Stimulated activated naive CD8-positive, alpha-beta T cell treated with anti-CD3 and anti-CD28 coated beads, Interleukin-15, Interleukin-2, amounts not matched to agents 100 ng/mL and 50 ng/mL, for 24 hours (primary cell): ENCODE results near the gene RDH12.

ENCODE experiments used
- H3K27ac Mint-ChIP-seq: one replicate; pipeline ENCODE4 v1.8.0; 2021; ENCODE audit warnings: mild to moderate bottlenecking, mixed read lengths
- H3K27me3 Mint-ChIP-seq: one replicate; pipeline ENCODE4 v1.8.0; 2021; ENCODE audit warnings: mixed read lengths
- H3K36me3 Mint-ChIP-seq: one replicate; pipeline ENCODE4 v1.8.0; 2021; ENCODE audit warnings: low read depth, mixed read lengths
- H3K4me1 Mint-ChIP-seq: one replicate; pipeline ENCODE4 v1.8.0; 2021; ENCODE audit warnings: low read depth, mixed read lengths
- H3K4me3 Mint-ChIP-seq: one replicate; pipeline ENCODE4 v1.8.0; 2021; ENCODE audit warnings: mild to moderate bottlenecking, mixed read lengths
- H3K9me3 Mint-ChIP-seq: one replicate; pipeline ENCODE4 v1.8.0; 2021; ENCODE audit warnings: mixed read lengths

RDH12 gene

DNA sequence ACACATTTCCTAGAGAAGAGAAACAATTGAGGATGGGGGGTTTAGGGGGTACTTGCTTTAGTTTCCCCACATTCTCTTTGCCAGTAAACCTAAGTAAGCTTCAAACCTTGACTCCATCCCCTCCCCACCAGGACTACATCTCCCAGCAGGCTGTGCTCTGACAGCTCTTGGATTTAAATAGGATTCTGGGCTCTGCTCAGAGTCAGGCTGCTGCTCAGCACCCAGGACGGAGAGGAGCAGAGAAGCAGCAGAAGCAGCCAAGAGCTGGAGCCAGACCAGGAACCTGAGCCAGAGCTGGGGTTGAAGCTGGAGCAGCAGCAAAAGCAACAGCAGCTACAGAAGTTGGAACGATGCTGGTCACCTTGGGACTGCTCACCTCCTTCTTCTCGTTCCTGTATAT is 20.6 kb downstream of the RDH12 start:
- H3K9me3 Mint-ChIP-seq, result no peaks in the 10 kb centered on the region
- H3K4me1 Mint-ChIP-seq, result peaks cover 4% of the 10 kb centered on the region
- H3K27me3 Mint-ChIP-seq, result peaks cover 36% of the 10 kb centered on the region
- H3K36me3 Mint-ChIP-seq, result no peaks in the 10 kb centered on the region
- H3K4me3 Mint-ChIP-seq, result no peak overlapping the region
- no peak overlapping the region for H3K27ac Mint-ChIP-seq

GRCh38 chr14:67725171-67725570 is 23.5 kb downstream of the RDH12 start:
- peaks cover 36% of the 10 kb centered on the region for H3K27me3 Mint-ChIP-seq
- H3K36me3 Mint-ChIP-seq, result no peaks in the 10 kb centered on the region
- H3K4me3 Mint-ChIP-seq, result no peak overlapping the region
- H3K4me1 Mint-ChIP-seq, result peaks cover 4% of the 10 kb centered on the region
- H3K27ac Mint-ChIP-seq, result no peak overlapping the region
- H3K9me3 Mint-ChIP-seq, result no peaks in the 10 kb centered on the region

GRCh38 chr14:67727361-67727760 is 25.7 kb downstream of the RDH12 start:
- Mint-ChIP-seq H3K36me3 (no peaks in the 10 kb centered on the region), H3K4me1 (peaks cover 4% of the 10 kb centered on the region), H3K27ac (no peak overlapping the region)

DNA sequence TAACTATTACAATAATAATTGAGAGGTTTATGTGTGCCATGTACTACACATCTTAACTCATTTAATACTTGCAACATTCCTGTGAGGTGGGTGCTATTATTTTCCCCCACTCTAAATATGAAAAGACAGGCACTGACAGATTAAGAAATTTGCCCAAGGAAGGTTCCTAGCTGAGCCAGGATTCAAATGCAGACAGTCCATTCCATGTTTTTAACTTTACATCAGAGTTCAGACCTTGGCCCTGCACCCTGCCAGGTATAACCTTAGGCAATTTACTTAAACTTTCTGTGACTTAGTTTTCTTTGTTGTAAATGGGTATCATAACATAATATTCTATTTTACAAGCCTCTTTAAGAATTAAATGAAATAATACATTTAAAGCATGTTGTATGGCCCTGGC is 26.6 kb downstream of the RDH12 start:
- Mint-ChIP-seq H3K27me3 (peaks cover 17% of the 10 kb centered on the region), H3K27ac (no peak overlapping the region)

More at GRCh38 chr14:67727361-67727760, 25.7 kb downstream of the RDH12 start:
- Mint-ChIP-seq H3K27me3 (peaks cover 25% of the 10 kb centered on the region), H3K4me3 (no peak overlapping the region), H3K9me3 (no peaks in the 10 kb centered on the region)

DNA sequence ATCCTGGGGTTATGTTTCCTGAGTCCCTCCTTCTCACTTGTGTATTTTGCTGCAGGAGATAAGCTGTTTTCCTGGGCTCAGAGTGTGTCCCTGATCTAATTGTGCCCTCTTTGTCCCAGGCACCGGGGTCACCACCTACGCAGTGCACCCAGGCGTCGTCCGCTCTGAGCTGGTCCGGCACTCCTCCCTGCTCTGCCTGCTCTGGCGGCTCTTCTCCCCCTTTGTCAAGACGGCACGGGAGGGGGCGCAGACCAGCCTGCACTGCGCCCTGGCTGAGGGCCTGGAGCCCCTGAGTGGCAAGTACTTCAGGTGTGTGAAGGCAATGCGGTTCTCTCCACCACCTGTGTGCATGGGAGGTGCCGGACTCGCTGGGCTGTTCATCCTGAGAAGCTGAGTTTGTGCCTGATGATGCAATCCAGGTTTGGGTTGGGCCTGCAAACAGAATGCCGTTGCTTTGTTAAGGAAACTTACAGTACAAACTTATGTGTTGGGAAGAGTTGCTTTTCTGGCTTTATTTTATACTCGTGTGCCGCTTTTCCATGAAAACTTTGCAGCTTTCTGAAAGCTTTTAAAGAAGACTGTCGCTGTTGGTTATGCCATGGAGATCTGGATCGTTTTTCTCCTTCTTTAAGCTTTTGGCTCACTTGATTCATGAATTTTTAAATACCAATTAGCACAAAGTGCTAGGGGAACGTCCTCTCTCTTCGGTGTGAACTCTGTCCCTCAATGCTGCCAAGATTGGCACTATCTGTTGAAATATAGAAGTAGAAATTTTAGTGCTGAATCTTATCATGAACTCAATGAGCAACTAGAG is 27.6 kb downstream of the RDH12 start:
- no peaks in the 10 kb centered on the region for H3K9me3 Mint-ChIP-seq
- no peak overlapping the region for H3K4me3 Mint-ChIP-seq
- H3K27ac Mint-ChIP-seq, result no peak overlapping the region
- no peaks in the 10 kb centered on the region for H3K36me3 Mint-ChIP-seq
- H3K27me3 Mint-ChIP-seq, result peaks cover 7% of the 10 kb centered on the region
- H3K4me1 Mint-ChIP-seq, result no peaks in the 10 kb centered on the region

More for the DNA sequence above, 26.6 kb downstream of the RDH12 start:
- Mint-ChIP-seq H3K4me1 (no peaks in the 10 kb centered on the region), H3K4me3 (no peak overlapping the region), H3K36me3 (no peaks in the 10 kb centered on the region), H3K9me3 (no peaks in the 10 kb centered on the region)

GRCh38 chr14:67733616-67734015 is 31.9 kb downstream of the RDH12 start:
- Mint-ChIP-seq H3K36me3 (no peaks in the 10 kb centered on the region), H3K4me1 (no peaks in the 10 kb centered on the region), H3K4me3 (no peak overlapping the region), H3K27me3 (no peaks in the 10 kb centered on the region), H3K9me3 (no peaks in the 10 kb centered on the region), H3K27ac (no peak overlapping the region)

DNA sequence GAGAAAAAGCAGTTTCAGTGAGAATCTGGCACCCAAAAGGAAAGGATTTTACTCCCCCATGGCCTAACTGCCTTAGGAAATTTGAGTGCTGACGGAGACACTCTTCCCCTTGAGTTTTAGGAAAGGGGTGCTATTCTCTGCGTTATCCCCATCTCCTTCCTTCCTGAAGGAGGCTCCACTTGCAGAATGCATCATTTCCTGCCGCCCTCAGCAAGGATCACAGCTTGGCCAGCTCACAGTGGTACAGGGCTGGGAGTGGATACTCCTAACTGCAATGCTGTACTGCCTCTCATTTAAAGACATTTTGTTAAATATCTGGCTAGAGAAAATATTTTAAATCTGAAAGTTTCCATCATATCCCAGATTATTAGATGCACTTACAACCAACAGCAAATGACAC is 33.0 kb downstream of the RDH12 start:
- H3K27ac Mint-ChIP-seq, result no peak overlapping the region
- H3K4me1 Mint-ChIP-seq, result no peaks in the 10 kb centered on the region

DNA sequence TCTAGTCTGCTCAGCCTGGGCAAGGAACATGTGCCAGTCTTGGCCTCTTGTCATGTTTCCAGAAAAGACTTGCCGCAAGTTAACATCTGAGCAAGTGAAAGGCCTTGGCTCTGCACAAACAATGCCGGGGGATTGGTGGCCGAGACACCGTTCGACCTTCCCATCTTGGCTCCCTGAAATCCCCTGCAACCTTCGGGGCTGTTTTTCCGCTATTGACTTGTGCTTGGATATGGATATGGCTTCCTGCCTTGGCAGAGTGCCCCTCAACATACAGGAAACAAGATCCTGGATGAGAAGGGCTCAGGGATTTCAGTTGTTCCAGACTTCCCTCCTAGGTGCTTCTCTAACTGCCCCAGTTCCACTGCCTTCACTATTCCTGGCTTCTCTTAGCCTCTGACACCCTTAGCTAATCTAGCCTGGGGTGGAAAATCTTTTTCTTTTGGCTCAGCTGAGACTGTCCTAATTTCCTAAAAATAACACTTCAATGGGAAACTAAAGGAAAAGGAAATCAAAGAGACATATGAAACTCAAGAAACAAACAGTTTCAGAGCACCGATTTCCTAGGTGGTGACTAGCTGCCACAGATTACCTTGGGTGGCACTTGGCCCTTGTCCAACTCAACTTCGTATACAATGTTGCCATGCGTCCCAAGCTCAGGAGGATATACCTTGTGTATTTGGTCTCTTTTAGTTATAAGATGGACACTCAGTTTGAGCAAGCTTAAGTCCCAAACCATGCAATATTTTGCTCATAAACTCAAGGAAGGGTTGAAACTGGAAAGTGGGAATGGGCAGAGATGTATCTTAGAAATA is 33.9 kb downstream of the RDH12 start:
- no peaks in the 10 kb centered on the region for H3K27me3 Mint-ChIP-seq
- H3K27ac Mint-ChIP-seq, result no peak overlapping the region

More for the DNA sequence above, 33.0 kb downstream of the RDH12 start:
- no peaks in the 10 kb centered on the region for H3K36me3 Mint-ChIP-seq
- no peak overlapping the region for H3K4me3 Mint-ChIP-seq
- H3K27me3 Mint-ChIP-seq, result no peaks in the 10 kb centered on the region
- H3K9me3 Mint-ChIP-seq, result no peaks in the 10 kb centered on the region

GRCh38 chr14:67736771-67737170 is 35.1 kb downstream of the RDH12 start:
- Mint-ChIP-seq H3K27me3 (no peaks in the 10 kb centered on the region), H3K4me1 (peaks cover 1% of the 10 kb centered on the region), H3K9me3 (no peaks in the 10 kb centered on the region), H3K4me3 (no peak overlapping the region), H3K36me3 (no peaks in the 10 kb centered on the region), H3K27ac (no peak overlapping the region)

More for the DNA sequence above, 33.9 kb downstream of the RDH12 start:
- H3K4me1 Mint-ChIP-seq, result no peaks in the 10 kb centered on the region
- H3K4me3 Mint-ChIP-seq, result no peak overlapping the region
- H3K36me3 Mint-ChIP-seq, result no peaks in the 10 kb centered on the region
- H3K9me3 Mint-ChIP-seq, result no peaks in the 10 kb centered on the region

- Mint-ChIP-seq H3K36me3 (no peaks in the 10 kb centered on the region), H3K9me3 (no peaks in the 10 kb centered on the region), H3K27me3 (no peaks in the 10 kb centered on the region), H3K27ac (no peak overlapping the region), H3K4me1 (peaks cover 4% of the 10 kb centered on the region), H3K4me3 (no peak overlapping the region)
These were observed 37.2 kb downstream of the RDH12 start for GRCh38 chr14:67738740-67739504.

DNA sequence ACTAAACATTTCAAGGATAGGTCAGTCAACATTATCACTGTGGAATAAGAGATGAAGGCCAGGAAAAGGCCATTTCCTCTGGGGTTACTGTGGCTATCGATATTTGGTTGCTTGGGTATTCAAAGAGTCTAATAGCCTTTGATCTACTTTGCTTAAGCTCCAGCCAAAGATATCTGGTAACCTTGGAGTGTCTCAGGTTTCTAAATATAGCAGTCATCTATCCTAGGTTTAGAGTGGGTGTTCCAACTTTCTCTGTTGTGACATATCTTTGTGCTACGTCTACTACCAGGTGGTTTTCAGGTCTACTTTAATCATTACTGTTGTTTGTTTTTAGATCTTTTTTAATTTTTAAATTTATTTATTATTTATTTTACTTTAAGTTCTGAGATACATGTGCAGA is 42.4 kb downstream of the RDH12 start:
- Mint-ChIP-seq H3K27ac (no peak overlapping the region), H3K9me3 (no peaks in the 10 kb centered on the region), H3K27me3 (no peaks in the 10 kb centered on the region), H3K4me3 (no peak overlapping the region), H3K36me3 (peaks cover 30% of the 10 kb centered on the region), H3K4me1 (peaks cover 14% of the 10 kb centered on the region)

- H3K36me3 Mint-ChIP-seq, result peaks cover 49% of the 10 kb centered on the region
- no peak overlapping the region for H3K27ac Mint-ChIP-seq
- H3K4me1 Mint-ChIP-seq, result peaks cover 12% of the 10 kb centered on the region
- H3K9me3 Mint-ChIP-seq, result no peaks in the 10 kb centered on the region
- H3K4me3 Mint-ChIP-seq, result no peak overlapping the region
- H3K27me3 Mint-ChIP-seq, result no peaks in the 10 kb centered on the region
These were observed 45.2 kb downstream of the RDH12 start for GRCh38 chr14:67746927-67747326.

DNA sequence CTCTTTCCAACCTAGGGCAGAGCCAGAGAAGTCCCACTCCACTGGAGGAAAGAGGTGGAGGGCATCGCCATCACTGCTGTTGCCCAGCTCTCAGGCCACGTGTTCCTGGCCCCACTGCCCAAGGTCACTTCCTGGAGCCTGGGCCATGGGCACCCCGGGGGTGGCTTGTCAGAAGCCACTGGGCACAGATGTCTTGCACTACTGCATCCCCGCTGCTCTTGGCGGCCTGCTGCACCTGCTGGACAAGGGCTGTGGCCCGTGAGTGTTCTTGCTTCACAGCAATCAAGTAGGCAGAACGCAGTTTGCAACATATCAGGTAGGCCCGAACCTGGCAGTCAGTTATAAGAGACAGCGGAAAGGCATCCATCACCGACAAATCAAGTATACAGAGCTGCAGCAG is 46.6 kb downstream of the RDH12 start:
- Mint-ChIP-seq H3K9me3 (no peaks in the 10 kb centered on the region), H3K27me3 (no peaks in the 10 kb centered on the region), H3K4me1 (peaks cover 11% of the 10 kb centered on the region), H3K36me3 (peaks cover 58% of the 10 kb centered on the region), H3K4me3 (no peak overlapping the region), H3K27ac (no peak overlapping the region)

DNA sequence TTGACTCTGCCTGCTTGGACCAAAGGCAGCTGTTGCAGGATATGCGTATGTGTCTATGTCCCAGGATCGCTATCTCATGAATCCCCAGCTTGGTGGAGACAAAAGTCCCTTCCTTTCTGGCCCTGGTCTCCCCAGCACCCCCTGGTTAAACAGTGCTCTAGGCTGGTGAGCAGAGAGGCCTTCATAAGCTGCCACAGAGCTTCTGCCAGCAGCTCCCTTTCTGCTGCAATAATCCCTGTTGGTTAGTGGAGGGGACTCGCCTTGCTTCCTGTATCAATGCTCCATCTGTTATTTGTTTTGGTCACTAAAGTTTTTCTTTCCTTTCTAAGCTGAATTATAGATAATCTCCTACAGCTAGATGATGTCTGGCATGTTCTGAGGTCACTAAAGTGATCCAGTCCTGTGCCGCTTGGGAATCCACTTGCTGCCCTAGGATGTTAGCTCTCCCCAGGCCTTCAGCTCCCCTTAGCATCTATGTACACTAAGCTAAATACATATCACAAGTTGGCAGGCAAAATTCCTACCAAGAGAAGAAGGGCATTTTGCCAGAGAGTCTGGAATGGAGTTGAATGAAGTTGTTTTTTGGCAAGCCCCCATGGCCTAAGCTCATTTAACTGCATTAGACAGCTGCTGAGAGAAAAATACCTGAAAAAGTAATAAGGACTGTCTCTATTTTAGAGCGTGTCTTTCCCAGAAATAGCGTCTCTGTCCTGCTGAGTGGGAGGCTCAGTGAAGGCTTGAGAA is 47.8 kb downstream of the RDH12 start:
- Mint-ChIP-seq H3K9me3 (no peaks in the 10 kb centered on the region), H3K27ac (no peak overlapping the region), H3K4me1 (peaks cover 11% of the 10 kb centered on the region), H3K36me3 (peaks cover 69% of the 10 kb centered on the region), H3K4me3 (no peak overlapping the region), H3K27me3 (no peaks in the 10 kb centered on the region)
